ENCODE measurements around the gene PEX7. TPM values are rescaled to one million over a fixed set of nuclear protein-coding genes. Genes with fewer than 3 reads are reported as not detected.
A peak's percentile ranks its signal among the peaks of the same experiment; 100 is the strongest.

Gene PEX7
- total and polyA plus RNA-seq, 12 donors: 2.9 to 20.6 (median 15.5) TPM

GRCh38 chr6:136950436-136951126, 128.2 kb downstream of the PEX7 start:
- H3K4me3 ChIP-seq: no peak overlapping the region
- 77 to 83% methylated on average over 4 of the region's 4 CpGs for WGBS, 2 donors
- ATAC-seq (no peak), DNase-seq (no peak)
- intact Hi-C loops (cut with DNase I): no loop called here
- H3K36me3 ChIP-seq: no peaks in the 10 kb centered on the region
- peaks cover 0 to 8% (median 4%) of the 10 kb centered on the region in 7 donors for H3K27me3 ChIP-seq
- H3K4me1 ChIP-seq: no peaks in the 10 kb centered on the region
- TF ChIP-seq CTCF (IDR thresholded peaks at IDR 0.05): no peak
- H3K27ac ChIP-seq: no peak overlapping the region
- no peaks in the 10 kb centered on the region for H3K9me3 ChIP-seq

- ATAC-seq (no peak), DNase-seq (no peak)
- Histone ChIP-seq H3K4me1 (peaks cover 3 to 9% (median 6%) of the 10 kb centered on the region in 9 donors), H3K4me3 (no peak overlapping the region), H3K36me3 (no peaks in the 10 kb centered on the region), H3K9me3 (no peaks in the 10 kb centered on the region), H3K27ac (no peak overlapping the region), H3K27me3 (peaks cover 0 to 6% (median 0%) of the 10 kb centered on the region in 7 donors)
- intact Hi-C loops (cut with DNase I): no loop called here
- 58% methylated on average over 7 of the region's 7 CpGs for WGBS, 2 donors
- TF ChIP-seq CTCF (IDR thresholded peaks at IDR 0.05): no peak
Observed at GRCh38 chr6:136952714-136953260, 130.4 kb downstream of the PEX7 start.

GRCh38 chr6:136955123-136955522, 132.7 kb downstream of the PEX7 start:
- no peaks in the 10 kb centered on the region for H3K9me3 ChIP-seq
- H3K27me3 ChIP-seq: peaks cover 0 to 6% (median 0%) of the 10 kb centered on the region in 7 donors
- H3K36me3 ChIP-seq: no peaks in the 10 kb centered on the region
- no peak overlapping the region for H3K27ac ChIP-seq
- no peak overlapping the region for H3K4me3 ChIP-seq
- intact Hi-C loops (cut with DNase I): no loop called here
- no peak for DNase-seq
- WGBS, 2 donors: 87 to 88% methylated on average over 3 of the region's 3 CpGs
- ATAC-seq: no peak
- peaks cover 3 to 13% (median 6%) of the 10 kb centered on the region in 9 donors for H3K4me1 ChIP-seq
- TF ChIP-seq CTCF (IDR thresholded peaks at IDR 0.05): no peak

GRCh38 chr6:136956590-136957544, 134.5 kb downstream of the PEX7 start:
- H3K4me1 ChIP-seq: peaks cover 3 to 15% (median 6%) of the 10 kb centered on the region in 9 donors
- peaks cover 0 to 9% (median 0%) of the 10 kb centered on the region in 7 donors for H3K27me3 ChIP-seq
- TF ChIP-seq CTCF (IDR thresholded peaks at IDR 0.05): no peak
- ATAC-seq (peak in 2 of 8 donors; percentile 29 to 41), DNase-seq (no peak)
- intact Hi-C loops (cut with DNase I): no loop called here
- H3K4me3 ChIP-seq: no peak overlapping the region
- no peaks in the 10 kb centered on the region for H3K9me3 ChIP-seq
- 47 to 49% methylated on average over 14 of the region's 14 CpGs for WGBS, 2 donors
- no peaks in the 10 kb centered on the region for H3K36me3 ChIP-seq
- H3K27ac ChIP-seq: no peak overlapping the region

Measured in heart right ventricle (tissue), 16 donors.